Stomach (tissue), 9 donors: ENCODE measurements around the gene MSI1. TPM values are rescaled to one million over a fixed set of nuclear protein-coding genes. Genes with fewer than 3 reads are reported as not detected.

Experiments used
- DNase-seq, 2 donors: peaks; one replicate each; pipeline versions ENCODE4 v3.0.0 to v3.0.0-alpha.2; 2013 to 2019
- H3K27ac ChIP-seq, 5 donors: fragments of 200-600 bp in 4 of 5; sonication (generic) in 4 of 5; one replicate each; pipeline ENCODE4 v1.5.1; 2013 to 2019; ENCODE audit warnings: mild to moderate bottlenecking in 1 of 5, moderate library complexity in 1 of 5
- H3K27me3 ChIP-seq, 3 donors: fragments of 200-600 bp; sonication (generic); one replicate each; pipeline ENCODE4 v1.5.1; 2017 to 2019; ENCODE audit warnings: mixed run types in 1 of 3
- H3K36me3 ChIP-seq, 4 donors: fragments of 200-600 bp; sonication (generic); 1 replicate in 3 of 4; 2 replicates in 1 of 4; pipeline ENCODE4 v1.5.1; 2016 to 2019
- H3K4me1 ChIP-seq, 4 donors: fragments of 200-600 bp; sonication (generic); one replicate each; pipeline ENCODE4 v1.5.1; 2016 to 2019
- H3K4me3 ChIP-seq, 4 donors: fragments of 200-600 bp; sonication (generic) in 3 of 4; one replicate each; pipeline ENCODE4 v1.5.1; 2016 to 2019; ENCODE audit warnings: mild to moderate bottlenecking in 1 of 4
- H3K9me3 ChIP-seq, 4 donors: fragments of 200-600 bp; sonication (generic); one replicate each; pipeline ENCODE4 v1.5.1; 2016 to 2019
- EP300 ChIP-seq: sonication (generic); formaldehyde crosslinking; IDR thresholded peaks from one replicate; pipeline ENCODE4 v1.6.1; 2017; ENCODE audit warnings: antibody characterized with exemption
- POLR2A ChIP-seq, 4 donors: fragments of 450-650 bp; IDR thresholded peaks; one replicate each; pipeline ENCODE4 v1.6.1; 2016; ENCODE audit warnings: antibody characterized with exemption in 4 of 4, control low read depth in 2 of 4, mild to moderate bottlenecking in 1 of 4, moderate library complexity in 1 of 4
- POLR2AphosphoS5 ChIP-seq, 3 donors: sonication (generic); formaldehyde crosslinking; IDR thresholded peaks; one replicate each; pipeline ENCODE4 v1.6.1; 2016; ENCODE audit warnings: antibody characterized with exemption in 3 of 3
- WGBS, 5 donors: extraction: QIAGEN DNeasy Blood & Tissue Kit in 3 of 5; methylation state at CpG; one replicate each; pipeline versions ENCODE4 v1.1.5 to v1.1.7; 2013 to 2018; 5-methylcytosine and 5-hydroxymethylcytosine counted together
- intact Hi-C: fragments of 100-400 bp; cut with DNase I; formaldehyde crosslinking; loops from one replicate; pipeline ENCODE4 v1.15.1; 2023; ENCODE audit warnings: low total_unique reads
- polyA plus RNA-seq, 3 donors: library from polyadenylated mRNA; stranded (reverse); fragments of 200-250 nt; gene quantifications; one replicate each; pipeline ENCODE4 v1.2.3, GENCODE V29; 2013
- total RNA-seq, 5 donors: library from RNA; depleted of rRNA; stranded (reverse); fragments of >200 nt; gene quantifications; one replicate each; pipeline versions ENCODE4 v1.1.0 to v1.2.3, GENCODE V29; 2014 to 2016
- TF ChIP-seq, protein P1 (sequence below), 7 experiments: fragments of 450-650 bp in 4 of 7; fragments of 200-600 bp in 3 of 7; sonication (generic) in 3 of 7; IDR thresholded peaks; one replicate each; pipeline ENCODE4 v1.5.1; 2016 to 2019; ENCODE audit warnings: antibody characterized with exemption in 7 of 7, control low read depth in 2 of 7, mild to moderate bottlenecking in 1 of 7
- donor health status: healthy with polysubstance abuse.
- donor health status: Bipolar disorder and iron deficiency.
- donor health status: healthy.

Gene MSI1
- total and polyA plus RNA-seq, 8 donors: 0.58 to 7.1 (median 1.6) TPM; not detected in 2

DNA sequence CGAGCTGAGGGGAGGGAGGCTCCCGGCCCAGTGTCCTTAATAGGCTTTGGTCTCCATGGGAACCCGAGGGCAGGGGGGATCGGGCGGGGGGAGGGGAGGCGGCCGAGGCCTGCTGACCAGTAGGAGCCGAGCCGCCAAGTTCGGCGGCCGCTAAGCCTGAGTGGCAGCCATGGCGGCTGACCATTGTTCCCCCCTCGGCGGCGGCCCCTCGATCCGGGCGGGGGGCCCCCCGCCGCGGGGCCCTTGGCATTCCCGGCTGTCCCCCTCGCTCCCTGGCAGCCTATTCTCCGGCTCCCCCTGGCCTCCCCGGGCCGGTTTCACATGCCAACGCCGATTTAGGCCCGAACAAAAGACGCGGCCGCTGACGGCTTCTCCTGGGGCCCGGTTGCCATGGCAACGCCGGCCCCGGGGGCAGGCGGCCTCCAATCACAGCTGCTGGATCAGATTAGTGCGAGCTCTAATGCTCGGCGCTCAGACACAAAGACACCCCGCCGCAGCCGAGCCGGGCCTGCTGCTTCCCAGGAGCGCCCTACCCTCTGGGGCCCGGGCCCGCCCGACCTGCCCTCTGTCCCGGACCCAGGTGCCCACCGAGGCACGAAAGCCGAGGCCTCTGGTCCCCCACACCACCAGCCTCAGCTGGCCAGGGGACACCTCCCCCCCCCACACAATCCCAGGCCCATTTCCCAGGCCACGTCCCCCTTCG is 7.3 kb downstream of the MSI1 start:
- TF ChIP-seq POLR2AphosphoS5 (IDR thresholded peaks at IDR 0.05): no peak
- TF ChIP-seq, protein P1, sequence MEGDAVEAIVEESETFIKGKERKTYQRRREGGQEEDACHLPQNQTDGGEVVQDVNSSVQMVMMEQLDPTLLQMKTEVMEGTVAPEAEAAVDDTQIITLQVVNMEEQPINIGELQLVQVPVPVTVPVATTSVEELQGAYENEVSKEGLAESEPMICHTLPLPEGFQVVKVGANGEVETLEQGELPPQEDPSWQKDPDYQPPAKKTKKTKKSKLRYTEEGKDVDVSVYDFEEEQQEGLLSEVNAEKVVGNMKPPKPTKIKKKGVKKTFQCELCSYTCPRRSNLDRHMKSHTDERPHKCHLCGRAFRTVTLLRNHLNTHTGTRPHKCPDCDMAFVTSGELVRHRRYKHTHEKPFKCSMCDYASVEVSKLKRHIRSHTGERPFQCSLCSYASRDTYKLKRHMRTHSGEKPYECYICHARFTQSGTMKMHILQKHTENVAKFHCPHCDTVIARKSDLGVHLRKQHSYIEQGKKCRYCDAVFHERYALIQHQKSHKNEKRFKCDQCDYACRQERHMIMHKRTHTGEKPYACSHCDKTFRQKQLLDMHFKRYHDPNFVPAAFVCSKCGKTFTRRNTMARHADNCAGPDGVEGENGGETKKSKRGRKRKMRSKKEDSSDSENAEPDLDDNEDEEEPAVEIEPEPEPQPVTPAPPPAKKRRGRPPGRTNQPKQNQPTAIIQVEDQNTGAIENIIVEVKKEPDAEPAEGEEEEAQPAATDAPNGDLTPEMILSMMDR (IDR thresholded peaks at IDR 0.05): no peak
- no peak for TF ChIP-seq EP300
- TF ChIP-seq POLR2A (IDR thresholded peaks at IDR 0.05): no peak
- H3K4me1 ChIP-seq: peaks cover 28 to 56% (median 50%) of the 10 kb centered on the region in 4 donors
- peaks cover 0 to 6% (median 0%) of the 10 kb centered on the region in 4 donors for H3K36me3 ChIP-seq
- peak; percentile 69 to 95 for DNase-seq
- WGBS, 5 donors: 5 to 23% (median 8%) methylated on average over 8 to 56 of the region's 56 CpGs
- intact Hi-C loops: no loop called here
- H3K9me3 ChIP-seq: no peaks in the 10 kb centered on the region
- H3K27me3 ChIP-seq: peaks cover 0 to 26% (median 9%) of the 10 kb centered on the region in 3 donors
- H3K27ac ChIP-seq: peak overlapping the region; percentile 46 to 86 (median 60)
- peak overlapping the region; percentile 36 to 52 (median 40) for H3K4me3 ChIP-seq

DNA sequence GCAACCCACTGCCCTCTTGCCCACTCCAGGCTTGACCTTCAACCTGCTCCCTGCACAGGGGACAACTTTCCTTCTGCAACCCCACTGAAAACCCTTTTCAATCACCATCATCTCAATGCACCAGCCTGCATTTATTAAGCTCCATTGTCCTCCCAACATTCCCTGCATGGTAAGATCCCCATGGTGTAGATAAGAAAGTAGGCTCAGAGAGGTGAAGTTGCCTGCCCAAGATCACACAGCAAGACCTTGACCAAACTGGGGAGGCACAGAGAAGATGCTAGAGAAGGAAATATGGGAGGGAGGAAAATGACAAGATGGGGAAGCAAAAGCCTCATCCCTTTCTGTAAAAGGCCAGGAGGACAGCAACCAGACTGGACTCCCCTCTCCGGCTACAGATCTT is 9.8 kb downstream of the MSI1 start:
- no peak for DNase-seq
- H3K27me3 ChIP-seq: peaks cover 0 to 22% (median 9%) of the 10 kb centered on the region in 3 donors
- TF ChIP-seq, protein P1 (IDR thresholded peaks at IDR 0.05): no peak
- TF ChIP-seq POLR2AphosphoS5 (IDR thresholded peaks at IDR 0.05) (no peak), POLR2A (IDR thresholded peaks at IDR 0.05) (no peak), EP300 (no peak)
- intact Hi-C loops: loop anchor here (5.0 kb wide), 1 partner anchor 68 kb away; no protein-coding TSS in a partner anchor
- H3K9me3 ChIP-seq: no peaks in the 10 kb centered on the region
- H3K4me1 ChIP-seq: peaks cover 15 to 31% (median 28%) of the 10 kb centered on the region in 4 donors
- peaks cover 0 to 9% (median 3%) of the 10 kb centered on the region in 4 donors for H3K36me3 ChIP-seq
- no peak overlapping the region for H3K4me3 ChIP-seq
- WGBS, 5 donors: 90 to 97% (median 94%) methylated on average over 1 of the region's 1 CpG
- H3K27ac ChIP-seq: no peak overlapping the region

DNA sequence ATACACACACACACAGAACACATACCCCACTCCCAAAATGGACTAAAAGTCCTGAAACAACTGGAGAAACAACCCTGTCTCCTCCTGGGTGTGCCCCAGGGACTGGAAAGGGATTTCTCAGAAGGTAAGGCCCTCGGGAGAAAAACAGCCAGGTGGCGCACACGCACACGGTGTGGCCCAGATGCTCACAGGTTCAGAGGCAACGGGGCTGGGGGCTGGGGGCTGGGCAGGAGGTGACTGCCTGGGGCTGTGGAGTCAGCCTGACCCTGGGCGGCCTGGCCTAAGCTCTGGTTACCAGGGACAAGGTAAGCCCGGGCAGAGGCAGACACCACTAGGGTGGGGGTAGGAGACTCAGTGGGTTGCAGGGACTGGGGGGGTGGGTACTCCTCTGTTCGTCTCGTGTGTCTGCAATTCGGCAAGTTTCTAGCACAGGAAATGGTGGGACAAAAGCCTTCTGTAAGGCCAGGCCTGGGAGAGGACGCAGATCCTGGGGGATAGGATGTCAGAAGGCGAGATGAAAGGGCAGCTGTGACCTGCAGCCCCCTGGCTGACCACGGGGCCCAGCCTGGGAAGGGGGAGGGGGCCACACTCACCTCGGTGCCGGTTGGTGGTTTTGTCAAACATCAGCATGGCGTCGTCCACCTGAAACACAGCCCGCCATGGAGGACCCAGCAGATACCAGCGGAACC is 10.4 kb downstream of the MSI1 start:
- Histone ChIP-seq H3K36me3 (peaks cover 0 to 9% (median 3%) of the 10 kb centered on the region in 4 donors), H3K4me3 (no peak overlapping the region), H3K4me1 (peaks cover 15 to 28% (median 24%) of the 10 kb centered on the region in 4 donors), H3K9me3 (no peaks in the 10 kb centered on the region), H3K27ac (no peak overlapping the region), H3K27me3 (peaks cover 0 to 22% (median 9%) of the 10 kb centered on the region in 3 donors)
- TF ChIP-seq EP300: no peak
- TF ChIP-seq POLR2A (IDR thresholded peaks at IDR 0.05): no peak
- TF ChIP-seq POLR2AphosphoS5 (IDR thresholded peaks at IDR 0.05): no peak
- TF ChIP-seq, protein P1 (IDR thresholded peaks at IDR 0.05): no peak
- peak in 1 of 2 donors; percentile 41 for DNase-seq
- intact Hi-C loops: loop anchor here (5.0 kb wide), 1 partner anchor 69 kb away; no protein-coding TSS in a partner anchor
- 61 to 76% (median 65%) methylated on average over 15 to 19 of the region's 19 CpGs for WGBS, 5 donors

DNA sequence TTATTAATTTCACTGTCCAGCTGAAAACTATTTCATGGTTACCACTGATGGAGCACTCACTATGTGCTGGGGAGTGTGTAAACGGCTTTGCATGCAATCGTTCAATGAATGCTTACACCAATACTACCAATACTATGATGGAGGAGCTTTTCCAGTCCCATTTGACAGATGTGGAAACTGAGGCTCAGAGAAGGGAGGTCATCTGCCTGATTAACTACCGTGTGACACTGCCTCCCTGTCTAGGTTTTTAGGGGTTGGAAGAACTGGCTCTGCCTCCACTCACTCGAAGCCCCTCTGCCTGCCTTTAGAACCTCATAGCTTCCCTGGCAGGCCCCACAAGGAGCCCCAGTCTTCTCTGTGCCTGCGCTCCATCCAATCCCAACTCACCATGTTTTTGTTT is 11.9 kb downstream of the MSI1 start:
- Histone ChIP-seq H3K27ac (no peak overlapping the region), H3K27me3 (peaks cover 0 to 11% (median 9%) of the 10 kb centered on the region in 3 donors), H3K36me3 (peaks cover 0 to 9% (median 3%) of the 10 kb centered on the region in 4 donors), H3K4me3 (no peak overlapping the region), H3K4me1 (peaks cover 10 to 16% (median 10%) of the 10 kb centered on the region in 4 donors), H3K9me3 (no peaks in the 10 kb centered on the region)
- 77 to 87% (median 80%) methylated on average over 5 of the region's 5 CpGs for WGBS, 5 donors
- TF ChIP-seq EP300 (no peak), POLR2AphosphoS5 (IDR thresholded peaks at IDR 0.05) (no peak), POLR2A (IDR thresholded peaks at IDR 0.05) (no peak)
- TF ChIP-seq, protein P1 (IDR thresholded peaks at IDR 0.05): no peak
- intact Hi-C loops: loop anchor here (5.0 kb wide), 1 partner anchor 70 kb away; no protein-coding TSS in a partner anchor
- no peak for DNase-seq
